Astrocyte of the cerebellum (primary cell): ENCODE measurements around the gene ZBTB21.

Experiments
- DNase-seq: peaks from one replicate; pipeline ENCODE4 v3.0.0-alpha.2; 2011; ENCODE audit warnings: low read depth
- H3K4me3 ChIP-seq: 2 replicates; pipeline ENCODE4 v1.5.1; 2011; ENCODE audit warnings: mild to moderate bottlenecking, low read depth, low read length, moderate library complexity
- CTCF ChIP-seq: IDR thresholded peaks from 2 replicates; pipeline ENCODE4 v1.5.1; 2012; ENCODE audit warnings: low read length, low read depth, moderate library complexity, mild to moderate bottlenecking; ENCODE audit errors: missing control alignments
- in situ Hi-C: cut with HindIII; loops from 2 replicates; pipeline ENCODE4 v1.10.0; 2017; ENCODE audit warnings: low sequenced_read_pairs

The ZBTB21 gene

GRCh38 chr21:41966872-41967621 is 43.1 kb downstream of the ZBTB21 start:
- H3K4me3 ChIP-seq = no peak overlapping the region
- in situ Hi-C loops = no loop called here
- TF ChIP-seq CTCF = no peak
- no peak for DNase-seq

- no peak overlapping the region for H3K4me3 ChIP-seq
- in situ Hi-C loops = no loop called here
- DNase-seq = no peak
- TF ChIP-seq CTCF = no peak
Measured at GRCh38 chr21:41966041-41966833, 43.9 kb downstream of the ZBTB21 start.

GRCh38 chr21:41965461-41966013 is 44.6 kb downstream of the ZBTB21 start:
- TF ChIP-seq CTCF = no peak
- no peak for DNase-seq
- H3K4me3 ChIP-seq = no peak overlapping the region
- in situ Hi-C loops = no loop called here

GRCh38 chr21:41965045-41965444 is 45.1 kb downstream of the ZBTB21 start:
- in situ Hi-C loops = no loop called here
- H3K4me3 ChIP-seq = no peak overlapping the region
- TF ChIP-seq CTCF = no peak
- no peak for DNase-seq

- no peak for TF ChIP-seq CTCF
- in situ Hi-C loops = loop anchor here (5.0 kb wide), 1 partner anchor 43 kb away; no protein-coding TSS in a partner anchor
- no peak overlapping the region for H3K4me3 ChIP-seq
- DNase-seq = no peak
Measured at GRCh38 chr21:41964171-41964570, 46.0 kb downstream of the ZBTB21 start.

- in situ Hi-C loops = loop anchor here (5.0 kb wide), 1 partner anchor 45 kb away; no protein-coding TSS in a partner anchor
- no peak for DNase-seq
- no peak overlapping the region for H3K4me3 ChIP-seq
- TF ChIP-seq CTCF = no peak
Measured at GRCh38 chr21:41962425-41962966, 47.7 kb downstream of the ZBTB21 start.
